Activated T-cell treated with anti-CD3 and anti-CD28 coated beads, Interleukin-2, amount 50 U/mL, for 72 hours (primary cell): ENCODE results near the gene RNASE13. TPM values are rescaled to one million over a fixed set of nuclear protein-coding genes. Genes with fewer than 3 reads are reported as not detected.
"Not testable (repeated sequence)": the region's sequence is repeated elsewhere in the genome, so short reads cannot be mapped to it uniquely, and the experiment has no call there.

Experiments used
- ATAC-seq, 2 donors: fragments of 150-1000 bp; cut with Tn5 transposase; replicated peaks in 1 of 2; 2 replicates each; pipeline ENCODE4 v1.10.0; 2021; ENCODE audit warnings: moderate library complexity in 2 of 2, mild to moderate bottlenecking in 1 of 2
- DNase-seq, 2 donors: peaks; one replicate each; pipeline ENCODE4 v3.0.0; 2021 to 2022; ENCODE audit warnings: mixed read lengths in 1 of 2
- H3K27ac Mint-ChIP-seq: one replicate; pipeline ENCODE4 v1.8.0; 2022; ENCODE audit warnings: mild to moderate bottlenecking, moderate library complexity, mixed read lengths
- H3K27me3 Mint-ChIP-seq: one replicate; pipeline ENCODE4 v1.8.0; 2022; ENCODE audit warnings: low read depth, mixed read lengths
- H3K36me3 Mint-ChIP-seq, 2 donors: one replicate each; pipeline ENCODE4 v1.8.0; 2022; ENCODE audit warnings: mixed read lengths in 2 of 2, mild to moderate bottlenecking in 1 of 2; ENCODE audit not compliant: insufficient read depth in 2 of 2
- H3K4me1 Mint-ChIP-seq: one replicate; pipeline ENCODE4 v1.8.0; 2022; ENCODE audit warnings: low read depth, mixed read lengths
- H3K4me3 Mint-ChIP-seq, 2 donors: one replicate each; pipeline ENCODE4 v1.8.0; 2022; ENCODE audit warnings: mild to moderate bottlenecking in 2 of 2, mixed read lengths in 2 of 2, moderate library complexity in 2 of 2
- H3K9me3 Mint-ChIP-seq, 2 donors: one replicate each; pipeline ENCODE4 v1.8.0; 2022; ENCODE audit warnings: mixed read lengths in 2 of 2
- total RNA-seq, 2 donors: library from RNA; stranded (reverse); gene quantifications; one replicate each; pipeline ENCODE4 v1.2.3, GENCODE V29; 2022

RNASE13 gene
- total RNA-seq, 2 donors from 2014 or later = not detected

DNA sequence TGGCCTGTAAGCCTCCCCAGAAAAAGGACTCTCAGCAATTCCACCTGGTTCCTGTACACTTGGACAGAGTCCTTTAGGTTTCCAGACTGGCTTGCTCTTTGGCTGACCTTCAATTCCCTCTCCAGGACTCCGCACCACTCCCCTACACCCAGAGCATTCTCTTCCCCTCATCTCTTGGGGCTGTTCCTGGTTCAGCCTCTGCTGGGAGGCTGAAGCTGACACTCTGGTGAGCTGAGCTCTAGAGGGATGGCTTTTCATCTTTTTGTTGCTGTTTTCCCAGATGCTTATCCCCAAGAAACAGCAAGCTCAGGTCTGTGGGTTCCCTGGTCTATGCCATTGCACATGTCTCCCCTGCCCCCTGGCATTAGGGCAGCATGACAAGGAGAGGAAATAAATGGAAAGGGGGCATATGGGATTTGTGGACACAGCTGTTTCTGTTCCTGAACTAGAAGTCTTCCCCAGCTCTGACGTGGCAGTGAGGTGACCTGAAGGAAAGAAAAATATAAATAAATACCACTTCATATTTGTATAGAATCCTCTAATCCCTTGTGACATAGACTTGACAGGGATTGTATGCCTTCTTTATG, 8.9 kb upstream of the RNASE13 start:
- DNase-seq (no peak), ATAC-seq (no peak)
- no peaks in the 10 kb centered on the region for H3K36me3 Mint-ChIP-seq
- peaks cover 19% of the 10 kb centered on the region for H3K27me3 Mint-ChIP-seq
- H3K27ac Mint-ChIP-seq = no peak overlapping the region
- H3K4me1 Mint-ChIP-seq = no peaks in the 10 kb centered on the region
- H3K9me3 Mint-ChIP-seq = no peaks in the 10 kb centered on the region
- no peak overlapping the region for H3K4me3 Mint-ChIP-seq

DNA sequence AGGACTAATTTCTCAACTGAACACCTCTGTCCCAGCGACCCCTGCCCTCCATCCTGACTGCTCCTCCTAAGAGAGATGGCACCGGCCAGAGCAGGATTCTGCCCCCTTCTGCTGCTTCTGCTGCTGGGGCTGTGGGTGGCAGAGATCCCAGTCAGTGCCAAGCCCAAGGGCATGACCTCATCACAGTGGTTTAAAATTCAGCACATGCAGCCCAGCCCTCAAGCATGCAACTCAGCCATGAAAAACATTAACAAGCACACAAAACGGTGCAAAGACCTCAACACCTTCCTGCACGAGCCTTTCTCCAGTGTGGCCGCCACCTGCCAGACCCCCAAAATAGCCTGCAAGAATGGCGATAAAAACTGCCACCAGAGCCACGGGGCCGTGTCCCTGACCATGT, 8.3 kb upstream of the RNASE13 start:
- no peaks in the 10 kb centered on the region for H3K9me3 Mint-ChIP-seq
- H3K36me3 Mint-ChIP-seq = no peaks in the 10 kb centered on the region
- ATAC-seq = no peak
- H3K4me1 Mint-ChIP-seq = no peaks in the 10 kb centered on the region
- peaks cover 19% of the 10 kb centered on the region for H3K27me3 Mint-ChIP-seq
- no peak overlapping the region for H3K27ac Mint-ChIP-seq
- H3K4me3 Mint-ChIP-seq = no peak overlapping the region
- no peak for DNase-seq

DNA sequence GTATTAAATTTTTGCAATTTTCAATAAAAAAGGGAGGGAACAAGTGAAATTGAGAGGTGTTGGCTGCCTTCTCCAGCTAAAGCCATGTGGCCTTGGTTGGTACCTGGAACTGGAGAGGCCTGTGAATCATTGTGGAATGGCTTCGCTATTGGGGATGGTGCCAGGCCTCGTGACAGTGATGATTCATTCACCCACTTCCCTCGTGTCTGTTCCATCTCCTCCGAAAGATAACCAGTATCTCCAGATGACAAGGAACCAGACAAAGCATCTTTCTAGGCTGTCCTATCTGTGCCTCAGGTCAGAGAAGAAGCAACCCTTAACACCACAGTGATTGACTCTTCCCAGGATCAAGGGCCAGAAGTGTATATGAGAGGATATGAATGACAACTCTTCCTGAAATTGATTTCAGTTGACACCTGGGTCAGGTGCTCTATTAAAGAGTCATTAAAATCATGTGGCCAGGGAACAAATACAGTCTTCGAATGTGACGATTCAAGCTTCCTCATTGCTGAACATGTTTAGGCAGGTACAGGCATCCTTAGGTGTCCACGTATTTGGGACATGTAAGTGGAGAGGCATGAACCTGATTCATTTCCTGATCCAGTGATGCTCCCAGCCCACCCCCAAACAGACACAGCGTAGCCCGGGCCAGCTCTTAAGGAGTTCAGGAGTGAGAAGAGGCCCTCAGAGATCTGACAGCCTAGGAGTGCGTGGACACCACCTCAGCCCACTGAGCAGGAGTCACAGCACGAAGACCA, 7.2 kb upstream of the RNASE13 start, which contains the start of gene RNASE7:
Gene RNASE7 (plus strand): TSS at position 687 of the 758 bp plus-strand sequence. CDS start 631 bp downstream, outside the sequence.
- no peaks in the 10 kb centered on the region for H3K9me3 Mint-ChIP-seq
- no peak within 1 kb of the TSS for H3K4me3 Mint-ChIP-seq
- H3K36me3 Mint-ChIP-seq = no peaks in the 10 kb centered on the region
- no peak within 1 kb of the TSS for H3K27ac Mint-ChIP-seq
- H3K27me3 Mint-ChIP-seq = peaks cover 19% of the 10 kb centered on the region
- H3K4me1 Mint-ChIP-seq = no peaks in the 10 kb centered on the region
- ATAC-seq (no peak), DNase-seq (no peak)

DNA sequence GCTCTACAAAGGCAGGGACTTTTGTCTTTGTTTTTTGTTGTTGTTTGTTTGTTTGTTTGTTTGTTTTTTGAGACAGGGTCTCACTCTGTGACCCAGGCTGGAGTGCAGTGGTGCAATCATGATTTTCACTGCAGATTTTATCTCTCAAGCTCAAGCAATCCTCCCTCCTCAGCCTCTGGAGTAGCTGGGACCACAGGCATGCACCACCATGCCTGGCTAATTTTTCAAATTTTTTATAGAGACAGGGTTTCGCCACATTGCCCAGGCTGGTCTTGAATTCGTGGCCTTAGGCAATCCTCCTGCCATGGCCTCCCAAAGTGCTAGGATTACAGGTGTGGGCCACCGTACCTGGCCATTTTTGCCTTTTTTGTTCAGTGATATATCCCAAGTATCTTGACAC, 6.3 kb upstream of the RNASE13 start:
- H3K27ac Mint-ChIP-seq, DNase-seq, H3K4me1 Mint-ChIP-seq, H3K9me3 Mint-ChIP-seq, H3K36me3 Mint-ChIP-seq, H3K4me3 Mint-ChIP-seq, ATAC-seq: not testable (repeated sequence)
- H3K27me3 Mint-ChIP-seq = peaks cover 19% of the 10 kb centered on the region

DNA sequence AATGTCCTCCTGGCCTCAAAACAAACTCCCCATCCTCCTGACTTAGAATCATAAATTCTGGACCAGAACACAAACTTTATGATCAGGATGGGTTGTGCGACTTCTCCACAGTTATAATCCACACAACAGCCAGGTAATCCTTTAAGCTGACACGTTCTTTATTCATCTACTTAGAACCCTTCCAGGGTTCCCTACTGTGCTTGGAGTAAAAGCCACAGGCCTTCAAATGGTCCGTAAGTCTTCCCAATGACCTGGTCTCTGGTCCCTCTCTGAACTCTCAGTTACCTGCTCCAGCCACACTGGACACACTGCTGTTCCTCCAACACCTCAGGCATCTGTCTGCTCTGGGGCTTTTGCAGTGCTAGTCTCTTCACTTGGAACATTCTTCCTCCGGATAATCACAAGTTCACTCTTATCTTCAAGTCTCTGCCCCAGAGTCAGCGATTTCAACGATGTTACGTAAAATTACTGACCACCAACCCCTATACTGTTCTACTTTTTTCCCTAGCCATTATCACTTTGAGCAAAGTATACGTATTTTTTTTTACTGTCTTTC, 5.8 kb upstream of the RNASE13 start:
- DNase-seq = no peak
- Mint-ChIP-seq H3K36me3 (no peaks in the 10 kb centered on the region), H3K4me3 (no peak overlapping the region), H3K4me1 (no peaks in the 10 kb centered on the region), H3K9me3 (no peaks in the 10 kb centered on the region), H3K27ac (no peak overlapping the region), H3K27me3 (peaks cover 16% of the 10 kb centered on the region)
- ATAC-seq = no peak

DNA sequence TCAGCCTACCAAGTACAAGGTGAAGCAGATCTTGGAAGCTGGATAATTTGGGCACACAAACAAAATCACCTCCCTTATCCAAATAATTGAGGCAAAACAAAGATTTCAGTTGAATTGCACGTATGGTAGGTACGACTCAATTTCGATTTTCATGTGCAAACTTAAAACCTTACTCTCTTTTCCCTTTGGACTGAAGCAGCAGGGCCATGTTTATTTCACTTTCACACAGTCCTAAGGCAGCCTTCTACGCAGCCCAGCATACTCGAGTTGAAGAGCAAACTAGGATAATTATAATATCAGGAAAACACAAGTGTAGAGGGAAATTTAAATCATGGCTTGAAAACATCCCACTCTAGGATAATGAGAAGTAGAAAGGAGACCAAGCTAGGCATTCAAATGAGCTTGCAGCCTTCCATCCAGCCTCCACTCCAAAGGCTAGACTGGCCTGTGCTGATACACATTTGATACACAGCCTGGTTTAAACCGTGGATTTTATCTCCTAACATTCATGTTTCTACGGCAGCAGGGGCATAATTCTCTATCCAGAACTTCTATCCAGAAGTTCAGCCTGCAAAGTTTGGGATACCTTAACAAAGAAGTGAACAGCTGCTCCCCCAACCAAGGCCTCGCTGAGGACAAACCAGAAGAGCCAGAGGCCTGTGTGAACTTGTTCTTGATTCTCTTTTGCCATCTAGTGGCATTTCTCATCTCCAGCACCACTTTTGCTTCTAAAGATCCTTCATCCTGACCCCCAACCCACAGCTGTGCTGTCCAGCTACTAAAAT, 5.2 kb upstream of the RNASE13 start:
- H3K27ac Mint-ChIP-seq = no peak overlapping the region
- H3K4me1 Mint-ChIP-seq = no peaks in the 10 kb centered on the region
- DNase-seq = peak; percentile 17 to 20
- ATAC-seq = peak; percentile 72 to 77
- H3K36me3 Mint-ChIP-seq = no peaks in the 10 kb centered on the region
- no peaks in the 10 kb centered on the region for H3K9me3 Mint-ChIP-seq
- peaks cover 9% of the 10 kb centered on the region for H3K27me3 Mint-ChIP-seq
- H3K4me3 Mint-ChIP-seq = no peak overlapping the region

DNA sequence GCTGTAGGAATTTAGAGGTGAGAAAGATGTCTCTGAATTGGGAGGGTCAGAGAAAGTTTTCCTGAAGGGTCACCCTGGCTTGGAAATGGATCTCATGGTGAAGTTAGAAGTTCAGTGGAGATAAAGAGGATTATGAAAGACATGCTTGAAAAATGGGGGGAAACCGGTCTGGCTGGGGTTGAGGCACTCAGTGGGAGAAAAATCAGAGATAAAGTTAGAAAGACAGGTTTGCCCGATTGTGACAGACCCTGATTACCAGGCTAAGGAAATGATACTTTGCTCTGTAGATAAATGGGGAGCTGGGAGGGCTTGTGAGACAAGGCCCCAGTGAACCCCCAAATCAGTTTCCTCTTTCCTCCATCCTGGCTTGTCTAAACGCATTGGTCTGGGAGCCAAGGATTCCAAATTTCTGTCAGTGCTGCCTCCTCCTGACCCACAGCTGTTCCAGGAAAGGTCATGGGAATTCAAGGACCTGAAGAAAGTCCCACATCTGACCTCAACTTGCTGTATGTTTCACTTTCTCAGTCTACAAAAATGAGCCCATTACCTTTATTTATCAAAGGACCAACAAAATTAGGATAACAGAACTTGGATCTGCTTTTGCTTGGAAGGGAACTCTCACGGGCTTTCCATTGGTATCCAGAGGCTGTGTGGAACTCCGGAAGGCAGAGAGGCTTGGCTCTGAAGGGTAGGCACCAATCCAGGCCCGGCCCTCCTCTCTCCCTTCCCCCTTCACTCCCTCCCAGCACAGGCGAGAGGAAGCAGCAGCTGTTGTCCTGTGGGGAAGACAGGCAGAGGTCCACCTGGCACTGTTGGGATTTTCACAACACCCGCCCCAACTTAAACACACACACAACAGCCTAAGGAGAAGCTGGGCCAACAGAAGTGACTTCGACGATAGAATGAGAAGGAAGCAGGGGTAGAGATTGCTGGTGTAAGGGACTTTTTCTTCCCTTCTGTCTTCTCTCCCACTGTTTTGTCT, 4.1 kb upstream of the RNASE13 start:
- no peaks in the 10 kb centered on the region for H3K36me3 Mint-ChIP-seq
- H3K27me3 Mint-ChIP-seq = peaks cover 9% of the 10 kb centered on the region
- no peak overlapping the region for H3K27ac Mint-ChIP-seq
- no peak for ATAC-seq
- H3K4me1 Mint-ChIP-seq = no peaks in the 10 kb centered on the region
- no peak overlapping the region for H3K4me3 Mint-ChIP-seq
- H3K9me3 Mint-ChIP-seq = no peaks in the 10 kb centered on the region
- no peak for DNase-seq

DNA sequence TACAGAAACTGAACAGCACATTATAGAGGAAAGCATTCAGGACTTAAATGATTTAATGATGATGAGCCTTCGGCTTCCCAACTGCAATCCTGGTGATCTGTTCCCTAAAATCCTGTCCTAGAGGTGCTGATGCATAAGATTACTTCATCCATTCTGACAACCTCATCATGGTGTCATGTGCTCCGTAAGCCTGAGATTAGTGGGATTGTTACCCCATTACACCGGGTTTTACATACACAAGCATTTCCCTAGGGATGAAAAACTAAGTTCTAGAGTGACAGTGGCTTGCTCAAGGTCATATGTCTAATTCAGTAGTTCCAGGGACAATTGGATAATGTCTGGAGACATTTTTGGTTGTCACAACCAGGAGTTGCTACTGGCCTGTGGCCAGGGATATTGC, 2.5 kb upstream of the RNASE13 start:
- no peaks in the 10 kb centered on the region for H3K9me3 Mint-ChIP-seq
- ATAC-seq (no peak), DNase-seq (no peak)
- no peak overlapping the region for H3K27ac Mint-ChIP-seq
- peaks cover 2% of the 10 kb centered on the region for H3K27me3 Mint-ChIP-seq
- no peaks in the 10 kb centered on the region for H3K36me3 Mint-ChIP-seq
- H3K4me1 Mint-ChIP-seq = no peaks in the 10 kb centered on the region
- no peak overlapping the region for H3K4me3 Mint-ChIP-seq

DNA sequence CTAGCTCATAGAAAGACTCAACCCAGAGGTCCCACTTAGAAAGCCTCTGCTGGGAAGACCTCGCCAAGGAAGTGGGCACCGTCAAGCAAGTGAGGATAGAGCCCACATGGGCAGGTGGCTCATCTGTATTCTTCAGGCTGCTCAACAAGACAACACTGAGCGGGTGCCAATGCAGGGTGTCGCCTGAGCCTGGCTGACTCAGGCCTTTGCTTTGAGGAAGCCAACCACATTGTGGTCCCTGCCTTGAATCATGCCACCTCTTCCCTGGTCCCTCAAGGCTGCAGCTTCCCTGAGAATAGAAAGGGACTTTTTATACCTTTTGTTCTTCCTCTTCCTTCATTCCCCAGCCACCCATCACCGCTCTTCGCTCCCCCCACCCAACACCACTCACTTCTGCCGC, 2.1 kb upstream of the RNASE13 start:
- H3K36me3 Mint-ChIP-seq = no peaks in the 10 kb centered on the region
- DNase-seq = no peak
- H3K27ac Mint-ChIP-seq = no peak overlapping the region
- no peaks in the 10 kb centered on the region for H3K27me3 Mint-ChIP-seq
- H3K4me1 Mint-ChIP-seq = no peaks in the 10 kb centered on the region
- no peak overlapping the region for H3K4me3 Mint-ChIP-seq
- no peaks in the 10 kb centered on the region for H3K9me3 Mint-ChIP-seq
- ATAC-seq = peak in 1 of 2 donors; percentile 33

DNA sequence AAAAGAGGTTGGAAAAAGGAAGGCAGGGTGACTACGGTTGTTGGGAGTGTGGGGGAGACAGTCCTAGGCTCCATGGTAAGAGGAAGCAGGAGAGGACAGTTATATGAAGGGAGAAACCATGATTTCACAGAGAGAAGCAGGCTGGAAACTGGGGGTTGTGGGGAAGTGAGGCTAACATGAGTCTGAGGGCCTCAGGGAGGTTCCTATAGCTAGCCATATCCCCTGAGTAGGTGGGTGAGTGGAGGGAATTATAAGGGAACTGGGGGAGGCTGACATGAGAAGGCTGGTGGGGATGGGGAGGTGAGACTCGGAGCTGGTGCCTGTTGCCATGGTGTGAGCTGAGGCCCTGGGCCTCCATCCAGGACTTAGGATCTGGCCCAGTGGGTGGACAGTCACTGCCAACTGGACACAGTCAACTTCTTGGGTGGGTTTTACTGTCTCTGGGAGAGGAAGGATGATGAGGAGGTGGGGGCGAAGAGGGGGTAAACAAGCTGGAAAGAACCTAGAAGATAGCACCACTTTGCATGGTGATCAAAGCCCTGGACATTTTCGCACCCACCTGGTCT, 1.4 kb downstream of the RNASE13 start:
- no peaks in the 10 kb centered on the region for H3K27me3 Mint-ChIP-seq
- no peak overlapping the region for H3K27ac Mint-ChIP-seq
- H3K4me1 Mint-ChIP-seq = no peaks in the 10 kb centered on the region

DNA sequence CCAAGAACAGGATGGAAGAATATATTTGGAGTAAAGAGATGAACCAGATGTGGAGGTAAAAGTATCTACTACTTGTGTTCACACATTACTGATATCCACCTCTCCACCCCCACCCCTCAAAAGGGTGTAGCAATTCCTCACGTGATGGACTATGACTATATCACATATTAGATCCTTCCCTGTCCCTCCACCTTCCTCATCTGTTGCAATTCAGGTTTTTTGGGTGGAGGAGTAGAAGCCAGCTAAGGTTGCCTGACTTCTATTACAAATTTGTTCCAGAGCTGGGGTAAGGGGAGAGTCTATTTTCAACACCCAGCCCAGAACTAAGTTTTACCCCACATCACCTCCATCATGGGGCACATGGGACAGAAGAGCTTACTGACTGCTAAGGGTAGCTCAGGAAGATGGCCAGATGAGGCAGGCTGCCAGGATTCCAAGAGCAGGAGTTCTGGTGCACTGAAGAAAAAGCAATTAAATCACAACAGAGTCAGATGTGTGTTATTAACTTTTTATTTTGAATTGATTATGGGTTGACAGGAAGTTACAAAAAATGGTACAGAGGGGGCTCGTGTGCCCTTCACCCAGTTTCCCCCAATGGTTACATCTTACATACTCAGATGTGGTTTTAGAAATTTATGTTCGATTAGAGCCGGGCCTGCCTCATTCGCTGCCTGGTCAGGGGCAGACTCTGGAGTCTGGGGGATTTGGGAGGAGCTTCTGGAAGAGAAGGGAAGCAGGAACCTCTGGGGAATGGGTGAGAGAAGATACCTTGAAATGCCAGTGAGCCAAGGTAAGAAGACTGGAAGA, 2.1 kb downstream of the RNASE13 start:
- no peak for ATAC-seq
- no peak overlapping the region for H3K27ac Mint-ChIP-seq
- H3K4me3 Mint-ChIP-seq = no peak overlapping the region
- no peak for DNase-seq
- H3K4me1 Mint-ChIP-seq = no peaks in the 10 kb centered on the region
- no peaks in the 10 kb centered on the region for H3K27me3 Mint-ChIP-seq
- no peaks in the 10 kb centered on the region for H3K36me3 Mint-ChIP-seq
- no peaks in the 10 kb centered on the region for H3K9me3 Mint-ChIP-seq

More for the DNA sequence above, 1.4 kb downstream of the RNASE13 start:
- Mint-ChIP-seq H3K9me3 (no peaks in the 10 kb centered on the region), H3K4me3 (no peak overlapping the region), H3K36me3 (no peaks in the 10 kb centered on the region)
- DNase-seq (no peak), ATAC-seq (no peak)
